ENCODE measurements around the gene POU2AF3. TPM values are rescaled to one million over a fixed set of nuclear protein-coding genes. Genes with fewer than 3 reads are reported as not detected.

POU2AF3 gene
- total RNA-seq, 3 donors from 2014 or later (not counting 1 experiment from before 2014, with no cell fraction given), result not detected

DNA sequence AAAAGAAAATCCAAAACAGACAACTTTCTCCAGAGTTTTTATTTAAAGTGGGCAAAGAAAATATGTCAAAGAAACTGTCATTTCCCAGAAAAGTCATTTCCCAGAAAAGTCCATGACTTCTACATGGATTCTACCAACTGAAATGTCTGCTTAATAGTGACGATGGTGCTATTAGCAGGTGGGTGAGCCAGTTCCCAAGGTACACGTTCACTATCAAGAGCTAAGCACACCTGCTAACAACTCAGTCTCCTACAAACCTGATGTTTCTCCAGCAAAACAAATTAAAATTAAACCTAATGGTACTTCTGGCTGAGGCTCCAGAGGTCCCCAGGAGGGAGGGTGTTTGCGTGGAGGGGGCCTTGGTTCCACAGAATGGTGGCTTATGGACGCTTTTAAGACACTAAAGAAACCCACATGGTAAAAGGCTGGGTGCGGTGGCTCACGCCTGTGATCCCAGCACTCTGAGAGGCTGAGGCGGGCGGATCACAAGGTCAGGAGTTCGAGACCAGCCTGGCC lies 53.9 kb downstream of the POU2AF3 start:
- H3K4me1 Mint-ChIP-seq, result no peaks in the 10 kb centered on the region
- H3K4me3 Mint-ChIP-seq, result no peak overlapping the region
- Histone ChIP-seq H3K27me3 (ENCODE audit: control insufficient read depth, insufficient read depth, low read length) (no peaks in the 10 kb centered on the region), H3K36me3 (ENCODE audit: control insufficient read depth, insufficient read depth, low read length) (no peaks in the 10 kb centered on the region), H3K4me1 (ENCODE audit: control insufficient read depth, insufficient read depth, low read length) (no peaks in the 10 kb centered on the region), H3K9me3 (ENCODE audit: control insufficient read depth, insufficient read depth, low read length) (no peaks in the 10 kb centered on the region), H3K27ac (ENCODE audit: low read length) (no peak overlapping the region), H3K4me3 (ENCODE audit: low read length) (no peak overlapping the region)
- TF ChIP-seq, protein P1, sequence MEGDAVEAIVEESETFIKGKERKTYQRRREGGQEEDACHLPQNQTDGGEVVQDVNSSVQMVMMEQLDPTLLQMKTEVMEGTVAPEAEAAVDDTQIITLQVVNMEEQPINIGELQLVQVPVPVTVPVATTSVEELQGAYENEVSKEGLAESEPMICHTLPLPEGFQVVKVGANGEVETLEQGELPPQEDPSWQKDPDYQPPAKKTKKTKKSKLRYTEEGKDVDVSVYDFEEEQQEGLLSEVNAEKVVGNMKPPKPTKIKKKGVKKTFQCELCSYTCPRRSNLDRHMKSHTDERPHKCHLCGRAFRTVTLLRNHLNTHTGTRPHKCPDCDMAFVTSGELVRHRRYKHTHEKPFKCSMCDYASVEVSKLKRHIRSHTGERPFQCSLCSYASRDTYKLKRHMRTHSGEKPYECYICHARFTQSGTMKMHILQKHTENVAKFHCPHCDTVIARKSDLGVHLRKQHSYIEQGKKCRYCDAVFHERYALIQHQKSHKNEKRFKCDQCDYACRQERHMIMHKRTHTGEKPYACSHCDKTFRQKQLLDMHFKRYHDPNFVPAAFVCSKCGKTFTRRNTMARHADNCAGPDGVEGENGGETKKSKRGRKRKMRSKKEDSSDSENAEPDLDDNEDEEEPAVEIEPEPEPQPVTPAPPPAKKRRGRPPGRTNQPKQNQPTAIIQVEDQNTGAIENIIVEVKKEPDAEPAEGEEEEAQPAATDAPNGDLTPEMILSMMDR (IDR thresholded peaks at IDR 0.05), result no peak
- no peak for ATAC-seq
- DNase-seq, result no peak
- H3K27me3 Mint-ChIP-seq (ENCODE audit: low read depth in 2 of 2), result peaks cover 0 to 5% of the 10 kb centered on the region in 2 donors
- no peaks in the 10 kb centered on the region for H3K36me3 Mint-ChIP-seq
- H3K27ac Mint-ChIP-seq, result no peak overlapping the region
- WGBS (ENCODE audit: insufficient coverage), result 95% methylated on average over 7 of the region's 9 CpGs
- intact Hi-C loops (cut with micrococcal nuclease), result no loop called here
- H3K9me3 Mint-ChIP-seq, result no peaks in the 10 kb centered on the region

DNA sequence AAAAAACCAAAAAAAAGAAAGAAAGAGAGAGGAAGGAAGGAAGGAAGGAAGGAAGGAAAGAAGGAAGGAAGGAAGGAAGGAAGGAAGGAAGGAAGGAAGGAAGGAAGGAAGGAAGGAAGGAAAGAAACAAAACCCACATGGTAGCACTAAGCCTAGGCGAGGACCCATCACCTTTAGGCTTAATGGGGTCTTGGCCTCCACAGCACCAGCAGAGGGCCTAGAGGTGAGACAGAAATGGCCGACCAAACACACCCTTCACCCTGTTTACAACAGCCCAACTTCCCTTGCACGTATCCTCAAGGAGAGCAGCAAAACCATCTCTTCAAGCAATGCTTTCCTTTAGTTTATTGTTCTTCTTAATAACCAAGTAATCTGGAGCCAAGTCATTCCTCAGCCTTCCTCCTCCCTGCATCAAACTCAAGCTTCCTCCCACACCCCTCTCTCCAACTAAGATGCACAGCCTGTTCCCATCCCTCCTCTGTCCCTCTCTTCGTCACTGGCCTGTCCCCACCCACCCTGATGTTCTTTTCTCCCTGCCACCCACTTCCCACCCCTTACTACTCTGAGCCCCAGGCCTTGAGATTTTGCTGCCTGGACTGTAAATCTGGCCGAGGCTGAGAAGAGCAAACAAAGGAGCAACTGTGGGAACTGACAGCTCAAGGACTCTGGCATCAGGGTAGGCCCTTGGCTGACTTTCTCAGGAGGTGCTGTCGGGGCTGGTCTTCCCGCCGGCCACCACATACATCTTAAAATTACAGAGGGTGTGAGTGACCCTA lies 54.8 kb downstream of the POU2AF3 start:
- intact Hi-C loops (cut with micrococcal nuclease), result no loop called here
- Histone ChIP-seq H3K27me3 (ENCODE audit: control insufficient read depth, insufficient read depth, low read length) (no peaks in the 10 kb centered on the region), H3K4me1 (ENCODE audit: control insufficient read depth, insufficient read depth, low read length) (no peaks in the 10 kb centered on the region), H3K4me3 (ENCODE audit: low read length) (no peak overlapping the region), H3K27ac (ENCODE audit: low read length) (no peak overlapping the region), H3K36me3 (ENCODE audit: control insufficient read depth, insufficient read depth, low read length) (no peaks in the 10 kb centered on the region), H3K9me3 (ENCODE audit: control insufficient read depth, insufficient read depth, low read length) (no peaks in the 10 kb centered on the region)
- H3K27ac Mint-ChIP-seq, result no peak overlapping the region
- no peaks in the 10 kb centered on the region for H3K9me3 Mint-ChIP-seq
- TF ChIP-seq, protein P1 (IDR thresholded peaks at IDR 0.05), result no peak
- 88% methylated on average over 6 of the region's 8 CpGs for WGBS (ENCODE audit: insufficient coverage)
- ATAC-seq (no peak), DNase-seq (no peak)
- no peaks in the 10 kb centered on the region for H3K36me3 Mint-ChIP-seq
- H3K4me1 Mint-ChIP-seq, result no peaks in the 10 kb centered on the region
- no peak overlapping the region for H3K4me3 Mint-ChIP-seq
- H3K27me3 Mint-ChIP-seq (ENCODE audit: low read depth in 2 of 2), result peaks cover 0 to 5% of the 10 kb centered on the region in 2 donors

GRCh38 chr11:111353776-111354600 lies 55.6 kb downstream of the POU2AF3 start:
- H3K27me3 ChIP-seq (ENCODE audit: control insufficient read depth, insufficient read depth, low read length), result no peaks in the 10 kb centered on the region
- H3K9me3 ChIP-seq (ENCODE audit: control insufficient read depth, insufficient read depth, low read length), result no peaks in the 10 kb centered on the region
- intact Hi-C loops (cut with micrococcal nuclease), result no loop called here
- H3K9me3 Mint-ChIP-seq, result no peaks in the 10 kb centered on the region
- H3K4me1 Mint-ChIP-seq, result no peaks in the 10 kb centered on the region
- TF ChIP-seq, protein P1 (IDR thresholded peaks at IDR 0.05), result no peak
- peaks cover 0 to 5% of the 10 kb centered on the region in 2 donors for H3K27me3 Mint-ChIP-seq (ENCODE audit: low read depth in 2 of 2)
- no peak overlapping the region for H3K4me3 ChIP-seq (ENCODE audit: low read length)
- no peak overlapping the region for H3K27ac ChIP-seq (ENCODE audit: low read length)
- no peak overlapping the region for H3K27ac Mint-ChIP-seq
- ATAC-seq (no peak), DNase-seq (no peak)
- no peak overlapping the region for H3K4me3 Mint-ChIP-seq
- WGBS (ENCODE audit: insufficient coverage), result 90% methylated on average over 16 of the region's 16 CpGs
- no peaks in the 10 kb centered on the region for H3K36me3 Mint-ChIP-seq
- H3K4me1 ChIP-seq (ENCODE audit: control insufficient read depth, insufficient read depth, low read length), result no peaks in the 10 kb centered on the region
- H3K36me3 ChIP-seq (ENCODE audit: control insufficient read depth, insufficient read depth, low read length), result no peaks in the 10 kb centered on the region

Measured in natural killer cell (primary cell).